Peyer's patch (tissue), 4 donors: Measurements from ENCODE around the gene ZW10.

ENCODE experiments used
- POLR2A ChIP-seq, 2 donors: fragments of 450-650 bp; IDR thresholded peaks; one replicate each; pipeline ENCODE4 v1.5.1; 2017; ENCODE audit warnings: antibody characterized with exemption in 2 of 2, mild to moderate bottlenecking in 2 of 2, moderate library complexity in 2 of 2
- TF ChIP-seq, protein P1 (sequence below), 6 experiments: fragments of 450-650 bp in 4 of 6; fragments of 200-600 bp in 2 of 6; sonication (generic) in 1 of 6; IDR thresholded peaks; one replicate each; pipeline ENCODE4 v1.5.1; 2017 to 2019; ENCODE audit warnings: antibody characterized with exemption in 6 of 6, mild to moderate bottlenecking in 3 of 6, moderate library complexity in 1 of 6

- TF ChIP-seq, protein P1, sequence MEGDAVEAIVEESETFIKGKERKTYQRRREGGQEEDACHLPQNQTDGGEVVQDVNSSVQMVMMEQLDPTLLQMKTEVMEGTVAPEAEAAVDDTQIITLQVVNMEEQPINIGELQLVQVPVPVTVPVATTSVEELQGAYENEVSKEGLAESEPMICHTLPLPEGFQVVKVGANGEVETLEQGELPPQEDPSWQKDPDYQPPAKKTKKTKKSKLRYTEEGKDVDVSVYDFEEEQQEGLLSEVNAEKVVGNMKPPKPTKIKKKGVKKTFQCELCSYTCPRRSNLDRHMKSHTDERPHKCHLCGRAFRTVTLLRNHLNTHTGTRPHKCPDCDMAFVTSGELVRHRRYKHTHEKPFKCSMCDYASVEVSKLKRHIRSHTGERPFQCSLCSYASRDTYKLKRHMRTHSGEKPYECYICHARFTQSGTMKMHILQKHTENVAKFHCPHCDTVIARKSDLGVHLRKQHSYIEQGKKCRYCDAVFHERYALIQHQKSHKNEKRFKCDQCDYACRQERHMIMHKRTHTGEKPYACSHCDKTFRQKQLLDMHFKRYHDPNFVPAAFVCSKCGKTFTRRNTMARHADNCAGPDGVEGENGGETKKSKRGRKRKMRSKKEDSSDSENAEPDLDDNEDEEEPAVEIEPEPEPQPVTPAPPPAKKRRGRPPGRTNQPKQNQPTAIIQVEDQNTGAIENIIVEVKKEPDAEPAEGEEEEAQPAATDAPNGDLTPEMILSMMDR (IDR thresholded peaks at IDR 0.05) = no peak
- TF ChIP-seq POLR2A (IDR thresholded peaks at IDR 0.05) = no peak
Observed at GRCh38 chr11:113725913-113726312, 47.6 kb downstream of the ZW10 start.
